HL-60/S4 treated with phorbol 12-myristate 13-acetate at 8.2 ng/mL for 4 days and 3 days (cell line): ENCODE measurements around the gene TSHB.
"Not testable (repeated sequence)": the region's sequence is repeated elsewhere in the genome, so short reads cannot be mapped to it uniquely, and the experiment has no call there.

Experiments
- in situ Hi-C: fragments of 300-500 bp; cut with MboI; formaldehyde crosslinking; loops from 2 replicates; pipeline ENCODE4 v1.15.0; 2022; ENCODE audit warnings: low sequenced_read_pairs

TSHB gene

GRCh38 chr1:115029526-115029925 lies at the start of gene TSHB:
Gene TSHB (plus strand): TSS chr1:115029826. CDS start chr1:115033363, 3,537 bp downstream.
- in situ Hi-C loops, result no loop called here

- in situ Hi-C loops, result no loop called here
Observed at GRCh38 chr1:114982251-114982650, 47.4 kb upstream of the TSHB start.

- in situ Hi-C loops, result no loop called here
Observed at GRCh38 chr1:114986286-114986685, 43.3 kb upstream of the TSHB start.

GRCh38 chr1:114988095-114988494 lies 41.5 kb upstream of the TSHB start:
- in situ Hi-C loops, result no loop called here

- in situ Hi-C loops, result no loop called here
Observed at GRCh38 chr1:114997510-114998289, 31.9 kb upstream of the TSHB start.

GRCh38 chr1:115006191-115006590 lies 23.4 kb upstream of the TSHB start:
- in situ Hi-C loops, result no loop called here

- in situ Hi-C loops, result no loop called here
Observed at GRCh38 chr1:115012006-115012405, 17.6 kb upstream of the TSHB start.

GRCh38 chr1:115012434-115012833 lies 17.2 kb upstream of the TSHB start:
- in situ Hi-C loops, result no loop called here

GRCh38 chr1:115013792-115014191 lies 15.8 kb upstream of the TSHB start:
- in situ Hi-C loops, result no loop called here

GRCh38 chr1:115019549-115019948 lies 10.1 kb upstream of the TSHB start:
- in situ Hi-C loops, result not testable (repeated sequence)

GRCh38 chr1:115021145-115021544 lies 8.5 kb upstream of the TSHB start:
- in situ Hi-C loops, result no loop called here

GRCh38 chr1:115023593-115023992 lies 6.0 kb upstream of the TSHB start:
- in situ Hi-C loops, result no loop called here

- in situ Hi-C loops, result no loop called here
Observed at GRCh38 chr1:115031595-115031994, 2.0 kb downstream of the TSHB start.

GRCh38 chr1:115035652-115036051 lies 6.0 kb downstream of the TSHB start:
- in situ Hi-C loops, result no loop called here

GRCh38 chr1:115036814-115037507 lies 7.3 kb downstream of the TSHB start:
- in situ Hi-C loops, result no loop called here

GRCh38 chr1:115040501-115040900 lies 10.9 kb downstream of the TSHB start:
- in situ Hi-C loops, result no loop called here

- in situ Hi-C loops, result no loop called here
Observed at GRCh38 chr1:115041654-115042053, 12.0 kb downstream of the TSHB start.

- in situ Hi-C loops, result no loop called here
Observed at GRCh38 chr1:115046751-115047150, 17.1 kb downstream of the TSHB start.

- in situ Hi-C loops, result no loop called here
Observed at GRCh38 chr1:115051850-115052249, 22.2 kb downstream of the TSHB start.

- in situ Hi-C loops, result no loop called here
Observed at GRCh38 chr1:115052454-115053083, 22.9 kb downstream of the TSHB start.

- in situ Hi-C loops, result no loop called here
Observed at GRCh38 chr1:115056395-115056798, 26.8 kb downstream of the TSHB start.
